T47D (cell line): ENCODE results near the gene RABL2B.

Source experiments
- DNase-seq, 2 experiments: peaks; one replicate each; pipeline versions ENCODE4 v3.0.0 to v3.0.0-alpha.2; 2011 to 2012; ENCODE audit warnings: low read depth in 1 of 2, low spot score in 1 of 2
- JUND ChIP-seq: IDR thresholded peaks from 2 replicates; pipeline ENCODE4 v1.6.1; 2012; ENCODE audit warnings: low read depth
- in situ Hi-C: cut with HindIII; loops from 2 replicates; pipeline ENCODE4 v1.10.0; 2016; ENCODE audit warnings: low sequenced_read_pairs, low pct_unique_long_range_greater_than_20kb

The RABL2B gene

DNA sequence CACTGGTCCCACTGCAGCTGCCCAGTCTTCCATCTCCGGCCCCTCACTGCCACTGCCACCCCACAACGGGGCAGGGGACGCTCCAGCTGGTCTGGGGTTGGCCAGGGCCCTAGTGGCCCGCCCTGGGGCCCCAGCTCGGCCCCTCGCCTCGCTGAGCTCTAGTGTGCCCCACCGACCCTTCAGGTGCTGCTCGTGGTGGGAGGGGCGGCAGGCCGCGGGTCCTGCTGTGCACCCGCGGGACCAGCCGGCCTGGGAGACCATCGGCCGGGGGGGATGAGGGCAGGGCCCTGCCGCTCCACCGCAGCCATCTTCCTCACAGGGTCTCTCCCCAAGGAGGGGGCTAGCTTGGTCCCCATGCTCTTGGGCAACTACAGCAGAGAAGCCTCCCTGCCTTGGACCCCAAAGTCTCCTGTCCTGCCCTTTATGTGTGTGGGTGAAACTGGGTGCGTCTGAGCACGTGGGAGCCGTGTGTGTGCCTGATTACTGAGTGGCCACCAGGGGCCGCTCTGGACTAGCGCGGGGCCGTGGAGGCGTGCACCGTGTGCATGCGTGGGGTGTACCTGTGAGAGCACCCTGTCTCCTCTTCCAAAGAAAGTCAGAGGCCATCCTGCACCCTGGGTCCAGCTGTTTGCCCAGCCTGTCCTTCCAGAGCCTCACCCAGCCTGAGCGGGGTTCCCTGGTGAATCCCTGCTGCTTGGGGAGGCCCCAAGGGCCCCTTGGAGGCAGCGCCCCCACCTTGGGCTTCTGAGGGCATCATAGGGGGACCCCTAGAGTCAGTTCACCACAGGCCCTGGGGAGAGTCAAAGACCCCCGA is 51.4 kb downstream of the RABL2B start:
- in situ Hi-C loops, result no loop called here
- TF ChIP-seq JUND, result no peak
- DNase-seq, result peak; percentile 71 to 90

GRCh38 chr22:50730941-50731661 is 52.3 kb downstream of the RABL2B start:
- TF ChIP-seq JUND, result no peak
- in situ Hi-C loops, result no loop called here
- DNase-seq, result no peak

DNA sequence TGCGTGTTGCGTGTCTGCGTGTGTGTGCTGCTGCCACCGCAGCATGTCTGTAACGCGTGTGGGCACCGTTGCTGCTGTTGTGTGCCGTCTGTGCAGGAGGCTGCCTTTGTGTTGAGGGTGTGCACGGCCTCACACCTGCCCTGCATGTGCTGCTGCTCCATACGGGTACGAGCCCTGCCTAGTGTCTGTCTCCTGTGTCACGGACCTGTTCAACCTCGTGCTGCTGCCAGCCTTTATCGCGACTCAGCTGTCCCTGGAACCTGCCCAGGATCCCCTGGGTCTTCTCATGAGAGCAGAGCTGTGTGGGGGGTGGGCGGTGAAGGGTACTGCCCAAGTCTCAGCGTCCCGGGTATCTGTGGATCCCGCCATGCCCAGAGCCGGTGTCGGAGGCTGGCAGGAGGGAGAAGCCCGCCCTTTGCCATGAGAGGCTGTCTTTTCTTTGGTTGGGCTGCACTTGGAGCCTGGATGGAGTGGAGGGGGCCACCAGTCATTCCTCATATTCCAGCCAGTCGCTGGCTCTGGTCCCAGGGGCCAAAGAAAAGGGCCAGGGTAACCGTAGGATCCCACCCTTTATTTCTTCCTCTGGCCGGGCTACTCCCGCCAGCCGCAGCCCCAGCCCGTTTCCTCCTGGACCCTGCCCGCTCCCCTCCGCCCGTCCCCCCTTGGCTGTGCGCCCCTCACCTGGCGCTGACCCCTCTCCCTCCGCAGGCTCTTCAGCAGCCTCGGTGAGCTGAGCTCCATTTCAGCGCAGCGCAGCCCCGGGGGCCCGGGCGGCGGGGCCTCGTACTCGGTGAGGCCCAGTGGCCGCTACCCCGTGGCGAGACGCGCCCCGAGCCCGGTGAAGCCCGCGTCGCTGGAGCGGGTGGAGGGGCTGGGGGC is 53.2 kb downstream of the RABL2B start:
- in situ Hi-C loops, result no loop called here
- DNase-seq, result no peak
- no peak for TF ChIP-seq JUND

- in situ Hi-C loops, result no loop called here
- DNase-seq, result no peak
- no peak for TF ChIP-seq JUND
Measured at GRCh38 chr22:50729391-50730012, 53.9 kb downstream of the RABL2B start.

GRCh38 chr22:50728523-50728931 is 54.9 kb downstream of the RABL2B start:
- in situ Hi-C loops, result no loop called here
- no peak for DNase-seq
- no peak for TF ChIP-seq JUND

- no peak for TF ChIP-seq JUND
- in situ Hi-C loops, result no loop called here
- no peak for DNase-seq
Measured at GRCh38 chr22:50727678-50728522, 55.5 kb downstream of the RABL2B start.

DNA sequence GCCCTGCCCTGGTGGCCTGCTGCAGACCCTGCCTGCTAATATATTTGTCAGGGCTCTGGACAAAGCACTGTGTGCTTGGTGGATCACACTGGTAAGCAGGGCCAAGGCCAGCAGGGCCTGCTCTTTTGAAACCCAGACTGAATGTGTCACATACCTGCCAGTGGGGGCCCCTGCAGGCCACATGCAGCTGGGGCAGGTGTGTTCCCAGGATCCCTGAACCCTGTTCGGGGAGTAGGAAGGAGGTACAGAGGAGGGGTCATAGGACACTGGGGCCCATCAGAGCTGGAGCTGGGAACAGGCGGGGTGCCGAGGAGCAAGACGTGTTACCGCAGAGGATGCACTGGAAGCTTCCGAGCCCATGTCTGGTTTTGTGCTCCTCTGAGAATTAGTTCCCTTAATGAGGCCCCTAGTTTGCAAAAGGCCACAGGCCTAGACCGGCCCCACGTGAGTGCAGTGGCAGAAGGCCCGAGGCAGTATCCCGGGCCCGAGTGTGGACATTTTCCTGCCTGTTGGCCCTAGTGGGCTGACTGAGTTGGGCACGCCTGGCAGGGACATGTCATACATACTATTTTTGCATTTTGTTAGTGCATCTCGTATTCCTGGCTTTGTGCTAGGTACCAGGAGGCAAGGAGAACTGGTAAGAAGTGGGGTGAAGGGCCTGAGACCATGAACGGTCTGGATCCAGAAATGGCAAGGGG is 56.6 kb downstream of the RABL2B start:
- peak in 1 of 2 experiments; percentile 23 for DNase-seq
- TF ChIP-seq JUND, result no peak
- in situ Hi-C loops, result no loop called here

- in situ Hi-C loops, result no loop called here
- no peak for TF ChIP-seq JUND
- no peak for DNase-seq
Measured at GRCh38 chr22:50725597-50725996, 57.8 kb downstream of the RABL2B start.

DNA sequence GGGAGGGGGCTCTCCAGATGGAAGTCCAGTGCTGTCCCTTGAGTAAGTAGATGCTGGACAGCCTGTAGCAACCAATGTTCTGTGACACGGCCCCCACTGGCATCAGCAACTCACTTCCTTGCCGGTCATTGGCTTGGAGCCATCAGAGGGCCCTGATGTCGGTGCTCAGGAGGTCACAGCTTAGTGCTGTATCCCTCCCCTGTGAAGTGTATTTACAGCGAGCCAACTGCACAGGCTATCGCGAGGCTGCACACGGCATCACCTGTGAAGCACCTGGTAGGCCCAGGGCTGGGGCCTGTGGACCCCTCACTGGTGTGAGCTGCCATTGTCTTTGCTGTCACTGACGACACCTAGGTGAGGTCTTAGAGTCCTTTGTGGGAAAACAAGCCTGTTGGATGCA is 58.8 kb downstream of the RABL2B start:
- no peak for DNase-seq
- TF ChIP-seq JUND, result no peak
- in situ Hi-C loops, result no loop called here

- TF ChIP-seq JUND, result no peak
- in situ Hi-C loops, result no loop called here
- DNase-seq, result no peak
Measured at GRCh38 chr22:50723991-50724390, 59.4 kb downstream of the RABL2B start.
